HG03460 (cell line): ENCODE data around the gene ARHGAP18.

ENCODE experiments used
- ATAC-seq: cut with Tn5 transposase; IDR thresholded peaks from one replicate; pipeline ENCODE4 v1.9.1; 2021; ENCODE audit not compliant: unreplicated experiment

Gene ARHGAP18

GRCh38 chr6:129694036-129694435 is 15.9 kb downstream of the ARHGAP18 start:
- ATAC-seq: no peak

GRCh38 chr6:129692467-129692866 is 17.5 kb downstream of the ARHGAP18 start:
- ATAC-seq: no peak

GRCh38 chr6:129691709-129692108 is 18.3 kb downstream of the ARHGAP18 start:
- ATAC-seq: no peak

GRCh38 chr6:129691043-129691640 is 18.8 kb downstream of the ARHGAP18 start:
- ATAC-seq: no peak

- peak; percentile 69 for ATAC-seq
Observed at GRCh38 chr6:129686941-129687627, 22.9 kb downstream of the ARHGAP18 start.

- no peak for ATAC-seq
Observed at GRCh38 chr6:129685662-129686031, 24.3 kb downstream of the ARHGAP18 start.

GRCh38 chr6:129684903-129685661 is 24.9 kb downstream of the ARHGAP18 start:
- no peak for ATAC-seq

- no peak for ATAC-seq
Observed at GRCh38 chr6:129684323-129684884, 25.6 kb downstream of the ARHGAP18 start.

GRCh38 chr6:129683601-129684322 is 26.2 kb downstream of the ARHGAP18 start:
- ATAC-seq: peak; percentile 91

- ATAC-seq: no peak
Observed at GRCh38 chr6:129681913-129682205, 28.1 kb downstream of the ARHGAP18 start.

- ATAC-seq: no peak
Observed at GRCh38 chr6:129680633-129681032, 29.3 kb downstream of the ARHGAP18 start.

- no peak for ATAC-seq
Observed at GRCh38 chr6:129679758-129680157, 30.2 kb downstream of the ARHGAP18 start.

GRCh38 chr6:129679275-129679674 is 30.7 kb downstream of the ARHGAP18 start:
- no peak for ATAC-seq

GRCh38 chr6:129678463-129678862 is 31.5 kb downstream of the ARHGAP18 start:
- no peak for ATAC-seq

GRCh38 chr6:129677620-129678325 is 32.2 kb downstream of the ARHGAP18 start:
- ATAC-seq: no peak

- no peak for ATAC-seq
Observed at GRCh38 chr6:129675669-129676472, 34.1 kb downstream of the ARHGAP18 start.

GRCh38 chr6:129673748-129674147 is 36.2 kb downstream of the ARHGAP18 start:
- ATAC-seq: no peak

- peak; percentile 78 for ATAC-seq
Observed at GRCh38 chr6:129672881-129673631, 36.9 kb downstream of the ARHGAP18 start.

GRCh38 chr6:129672341-129672682 is 37.7 kb downstream of the ARHGAP18 start:
- ATAC-seq: peak; percentile 17
